GM12872 (cell line): ENCODE measurements around the gene NKIRAS2.

ENCODE experiments used
- CTCF ChIP-seq: IDR thresholded peaks from 3 replicates; pipeline ENCODE4 v1.5.1; 2011; ENCODE audit warnings: low read depth, mild to moderate bottlenecking, low read length, moderate library complexity; ENCODE audit not compliant: insufficient read depth

Gene NKIRAS2

GRCh38 chr17:42016411-42016831, 3.5 kb upstream of the NKIRAS2 start:
- no peak for TF ChIP-seq CTCF

GRCh38 chr17:42016941-42017865, 2.7 kb upstream of the NKIRAS2 start, which contains the start of gene DNAJC7:
TSS of gene DNAJC7 (minus strand) at chr17:42017439. CDS start at chr17:42017416, 23 bp downstream.
- no peak for TF ChIP-seq CTCF

DNA sequence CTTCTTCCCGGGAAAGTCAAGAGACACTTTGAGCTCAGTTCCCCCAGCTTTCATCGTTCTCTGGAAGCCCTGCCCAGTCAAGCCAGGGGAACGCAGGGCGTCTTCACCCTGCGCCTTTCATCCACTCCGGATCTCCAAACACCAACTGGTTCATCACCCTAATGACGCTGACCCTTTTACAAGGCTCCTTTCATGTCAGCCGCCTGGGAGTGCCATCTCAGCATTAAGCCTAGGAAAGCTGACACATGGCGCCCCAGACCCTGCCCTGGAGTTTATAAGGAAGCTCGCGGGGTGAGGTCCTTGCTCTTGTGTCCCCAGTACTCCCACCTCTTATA, 2.1 kb upstream of the NKIRAS2 start:
- no peak for TF ChIP-seq CTCF

DNA sequence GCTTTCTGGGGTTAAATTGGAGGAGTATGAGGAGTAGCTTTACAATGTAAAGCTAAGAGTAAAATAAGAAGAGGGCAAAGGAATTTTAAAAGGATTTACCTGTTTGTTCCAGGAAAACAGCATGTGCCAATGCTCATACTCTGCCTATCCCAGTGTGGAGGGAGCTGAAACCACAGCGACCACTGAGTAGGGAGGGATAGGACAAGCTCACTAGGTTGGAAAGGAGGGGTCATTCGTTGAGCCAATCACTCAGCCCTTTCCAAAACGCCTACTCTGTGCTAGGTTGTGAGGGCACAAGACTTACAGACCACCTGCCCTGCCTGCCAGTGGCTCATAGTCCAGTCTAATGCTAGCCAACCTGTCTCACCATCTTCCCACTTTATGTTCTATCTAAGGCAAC, 1.6 kb upstream of the NKIRAS2 start:
- no peak for TF ChIP-seq CTCF

- TF ChIP-seq CTCF = no peak
These were observed 902 bp upstream of the NKIRAS2 start for GRCh38 chr17:42018988-42019387.

- no peak for TF ChIP-seq CTCF
These were observed 3.8 kb downstream of the NKIRAS2 start for GRCh38 chr17:42023524-42024349.

- TF ChIP-seq CTCF = no peak
These were observed 5.3 kb downstream of the NKIRAS2 start for GRCh38 chr17:42025191-42025579.
